Measurements from ENCODE around the gene CAMK1D.

- TF ChIP-seq CTCF (IDR thresholded peaks at IDR 0.05 in 4 of 5, conservative IDR thresholded peaks at IDR 0.05 in 1 of 5) (no peak), POLR2A (IDR thresholded peaks at IDR 0.05) (no peak)
Measured at GRCh38 chr10:12781976-12782375, 432.6 kb downstream of the CAMK1D start.

Data from gastrocnemius medialis (tissue), 4 donors.